Spleen (tissue), 7 donors: ENCODE data around the gene CEBPE.

Experiments
- POLR2A ChIP-seq, 3 donors: fragments of 450-650 bp; IDR thresholded peaks; one replicate each; pipeline ENCODE4 v1.5.1; 2017; ENCODE audit warnings: antibody characterized with exemption in 3 of 3, mild to moderate bottlenecking in 1 of 3
- TF ChIP-seq, protein P1 (sequence below), 11 experiments: fragments of 200-600 bp in 7 of 11; fragments of 450-650 bp in 4 of 11; sonication (generic) in 4 of 11; IDR thresholded peaks in 8 of 11; conservative IDR thresholded peaks in 3 of 11; 1 replicate in 7 of 11; 2 replicates in 4 of 11; pipeline versions ENCODE4 v1.4.0 to v1.8.0; 2016 to 2021; ENCODE audit warnings: antibody characterized with exemption in 11 of 11, inconsistent platforms in 4 of 11, mild to moderate bottlenecking in 1 of 11
- donor health status: DM: no; HTN: no; CAD: no; lungs with moderate emphysema.
- donor health status: DM: no; HTN: no; CAD: no.
- donor health status: DM: no; HTN: no; CAD: no.

DNA sequence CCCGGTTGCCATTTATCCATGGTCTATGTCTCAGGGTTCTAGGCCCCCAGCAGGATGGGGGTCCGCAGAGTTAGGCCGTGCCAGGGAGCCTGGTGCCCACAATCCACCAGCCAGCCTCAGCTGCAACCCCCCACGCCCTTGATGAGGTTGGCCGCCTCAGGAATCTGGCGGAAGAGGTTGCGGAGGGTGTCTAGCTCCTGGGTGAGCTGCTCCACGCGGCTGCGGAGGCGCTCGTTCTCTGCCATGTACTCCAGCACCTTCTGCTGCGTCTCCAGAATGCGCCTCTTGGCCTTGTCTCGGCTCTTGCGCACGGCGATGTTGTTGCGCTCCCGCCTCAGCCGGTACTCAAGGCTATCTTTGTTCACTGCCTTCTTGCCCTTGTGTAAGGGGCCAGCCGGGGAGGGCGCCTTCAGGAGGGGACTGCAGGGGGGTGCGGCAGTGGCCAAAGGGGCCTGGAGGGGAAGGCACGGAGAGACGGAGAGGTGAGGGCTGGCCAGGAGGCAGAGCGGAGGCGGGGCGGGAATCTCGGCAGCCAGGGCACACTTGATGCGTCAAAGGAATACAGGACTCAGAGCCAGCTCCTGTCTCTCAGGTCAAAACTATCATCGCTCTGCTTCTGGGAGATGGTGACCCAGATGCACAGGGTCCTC, 1.6 kb downstream of the CEBPE start:
- TF ChIP-seq, protein P1, sequence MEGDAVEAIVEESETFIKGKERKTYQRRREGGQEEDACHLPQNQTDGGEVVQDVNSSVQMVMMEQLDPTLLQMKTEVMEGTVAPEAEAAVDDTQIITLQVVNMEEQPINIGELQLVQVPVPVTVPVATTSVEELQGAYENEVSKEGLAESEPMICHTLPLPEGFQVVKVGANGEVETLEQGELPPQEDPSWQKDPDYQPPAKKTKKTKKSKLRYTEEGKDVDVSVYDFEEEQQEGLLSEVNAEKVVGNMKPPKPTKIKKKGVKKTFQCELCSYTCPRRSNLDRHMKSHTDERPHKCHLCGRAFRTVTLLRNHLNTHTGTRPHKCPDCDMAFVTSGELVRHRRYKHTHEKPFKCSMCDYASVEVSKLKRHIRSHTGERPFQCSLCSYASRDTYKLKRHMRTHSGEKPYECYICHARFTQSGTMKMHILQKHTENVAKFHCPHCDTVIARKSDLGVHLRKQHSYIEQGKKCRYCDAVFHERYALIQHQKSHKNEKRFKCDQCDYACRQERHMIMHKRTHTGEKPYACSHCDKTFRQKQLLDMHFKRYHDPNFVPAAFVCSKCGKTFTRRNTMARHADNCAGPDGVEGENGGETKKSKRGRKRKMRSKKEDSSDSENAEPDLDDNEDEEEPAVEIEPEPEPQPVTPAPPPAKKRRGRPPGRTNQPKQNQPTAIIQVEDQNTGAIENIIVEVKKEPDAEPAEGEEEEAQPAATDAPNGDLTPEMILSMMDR (IDR thresholded peaks at IDR 0.05 in 8 of 11, conservative IDR thresholded peaks at IDR 0.05 in 3 of 11) = no peak
- no peak for TF ChIP-seq POLR2A (IDR thresholded peaks at IDR 0.05)
